Measurements from ENCODE around the gene TWF2.

GRCh38 chr3:52237006-52237656 is 1.8 kb downstream of the TWF2 start:
- TF ChIP-seq ZNF274 (IDR thresholded peaks at IDR 0.05; ENCODE audit: insufficient read depth, insufficient read length), result no peak
- TF ChIP-seq, protein P1, sequence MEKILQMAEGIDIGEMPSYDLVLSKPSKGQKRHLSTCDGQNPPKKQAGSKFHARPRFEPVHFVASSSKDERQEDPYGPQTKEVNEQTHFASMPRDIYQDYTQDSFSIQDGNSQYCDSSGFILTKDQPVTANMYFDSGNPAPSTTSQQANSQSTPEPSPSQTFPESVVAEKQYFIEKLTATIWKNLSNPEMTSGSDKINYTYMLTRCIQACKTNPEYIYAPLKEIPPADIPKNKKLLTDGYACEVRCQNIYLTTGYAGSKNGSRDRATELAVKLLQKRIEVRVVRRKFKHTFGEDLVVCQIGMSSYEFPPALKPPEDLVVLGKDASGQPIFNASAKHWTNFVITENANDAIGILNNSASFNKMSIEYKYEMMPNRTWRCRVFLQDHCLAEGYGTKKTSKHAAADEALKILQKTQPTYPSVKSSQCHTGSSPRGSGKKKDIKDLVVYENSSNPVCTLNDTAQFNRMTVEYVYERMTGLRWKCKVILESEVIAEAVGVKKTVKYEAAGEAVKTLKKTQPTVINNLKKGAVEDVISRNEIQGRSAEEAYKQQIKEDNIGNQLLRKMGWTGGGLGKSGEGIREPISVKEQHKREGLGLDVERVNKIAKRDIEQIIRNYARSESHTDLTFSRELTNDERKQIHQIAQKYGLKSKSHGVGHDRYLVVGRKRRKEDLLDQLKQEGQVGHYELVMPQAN (conservative IDR thresholded peaks at IDR 0.05), result no peak
- TF ChIP-seq NR2C1 (IDR thresholded peaks at IDR 0.05), result no peak
- TF ChIP-seq SIN3A (IDR thresholded peaks at IDR 0.05; ENCODE audit: low read depth, low read length), result no peak
- no peak for TF ChIP-seq FOXK2 (IDR thresholded peaks at IDR 0.05)
- TF ChIP-seq, protein P2, sequence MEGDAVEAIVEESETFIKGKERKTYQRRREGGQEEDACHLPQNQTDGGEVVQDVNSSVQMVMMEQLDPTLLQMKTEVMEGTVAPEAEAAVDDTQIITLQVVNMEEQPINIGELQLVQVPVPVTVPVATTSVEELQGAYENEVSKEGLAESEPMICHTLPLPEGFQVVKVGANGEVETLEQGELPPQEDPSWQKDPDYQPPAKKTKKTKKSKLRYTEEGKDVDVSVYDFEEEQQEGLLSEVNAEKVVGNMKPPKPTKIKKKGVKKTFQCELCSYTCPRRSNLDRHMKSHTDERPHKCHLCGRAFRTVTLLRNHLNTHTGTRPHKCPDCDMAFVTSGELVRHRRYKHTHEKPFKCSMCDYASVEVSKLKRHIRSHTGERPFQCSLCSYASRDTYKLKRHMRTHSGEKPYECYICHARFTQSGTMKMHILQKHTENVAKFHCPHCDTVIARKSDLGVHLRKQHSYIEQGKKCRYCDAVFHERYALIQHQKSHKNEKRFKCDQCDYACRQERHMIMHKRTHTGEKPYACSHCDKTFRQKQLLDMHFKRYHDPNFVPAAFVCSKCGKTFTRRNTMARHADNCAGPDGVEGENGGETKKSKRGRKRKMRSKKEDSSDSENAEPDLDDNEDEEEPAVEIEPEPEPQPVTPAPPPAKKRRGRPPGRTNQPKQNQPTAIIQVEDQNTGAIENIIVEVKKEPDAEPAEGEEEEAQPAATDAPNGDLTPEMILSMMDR (IDR thresholded peaks at IDR 0.05 in 2 of 3, conservative IDR thresholded peaks at IDR 0.05 in 1 of 3; ENCODE audit: control insufficient read depth in 2 of 3, extremely low read depth in 1 of 3, insufficient read depth in 1 of 3, low read depth in 3 of 3, low read length in 3 of 3), result no peak
- TF ChIP-seq POLR2A (IDR thresholded peaks at IDR 0.05; ENCODE audit: low read depth, low read length), result no peak
- TF ChIP-seq JUNB (IDR thresholded peaks at IDR 0.05), result no peak
- TF ChIP-seq WRNIP1 (IDR thresholded peaks at IDR 0.05; ENCODE audit: borderline replicate concordance, low read depth, low read length), result no peak
- TF ChIP-seq USF2 (IDR thresholded peaks at IDR 0.05; ENCODE audit: borderline replicate concordance, low read depth, low read length), result no peak
- no peak for TF ChIP-seq EZH2 (IDR thresholded peaks at IDR 0.05; ENCODE audit: borderline replicate concordance, control insufficient read depth, low read depth, low read length)
- TF ChIP-seq ESRRA (IDR thresholded peaks at IDR 0.05; ENCODE audit: low read length), result no peak

All from GM12878 (cell line).